SIG-M5 treated with dmso at 0.1 percent for 504 hours (cell line): Measurements from ENCODE around the gene ICE2.
A peak's percentile ranks its signal among the peaks of the same experiment; 100 is the strongest.

ENCODE experiments used
- DNase-seq: peaks from one replicate; lab custom pipeline; 2025; ENCODE audit not compliant: unreplicated experiment; lab: John Stamatoyannopoulos, UW

Gene ICE2

GRCh38 chr15:60391722-60392315 lies 87.1 kb downstream of the ICE2 start:
- DNase-seq, result no peak

- DNase-seq, result peak; percentile 19
Observed at GRCh38 chr15:60390871-60391501, 88.0 kb downstream of the ICE2 start.

- no peak for DNase-seq
Observed at GRCh38 chr15:60390231-60390630, 88.7 kb downstream of the ICE2 start.

GRCh38 chr15:60389261-60390077 lies 89.5 kb downstream of the ICE2 start:
- DNase-seq, result no peak

DNA sequence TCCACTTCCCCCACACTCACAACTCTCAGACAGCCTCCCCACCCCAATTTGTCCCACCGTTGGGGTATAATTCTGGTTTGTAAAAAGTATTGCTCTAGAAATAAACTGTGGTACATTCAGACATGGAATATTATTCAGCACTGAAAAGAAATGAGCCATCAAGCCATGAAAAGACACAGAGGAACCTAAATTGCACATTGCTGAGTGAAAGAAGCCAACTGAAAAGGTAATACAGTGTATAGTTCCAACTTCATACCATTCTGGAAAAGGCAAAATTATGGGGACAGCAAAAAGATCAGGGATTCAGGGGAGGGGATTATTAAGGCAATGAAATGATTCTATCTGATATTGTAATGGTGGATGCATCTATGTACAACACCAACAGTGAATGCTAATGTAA lies 91.6 kb downstream of the ICE2 start:
- no peak for DNase-seq

GRCh38 chr15:60386615-60387014 lies 92.3 kb downstream of the ICE2 start:
- DNase-seq, result no peak

DNA sequence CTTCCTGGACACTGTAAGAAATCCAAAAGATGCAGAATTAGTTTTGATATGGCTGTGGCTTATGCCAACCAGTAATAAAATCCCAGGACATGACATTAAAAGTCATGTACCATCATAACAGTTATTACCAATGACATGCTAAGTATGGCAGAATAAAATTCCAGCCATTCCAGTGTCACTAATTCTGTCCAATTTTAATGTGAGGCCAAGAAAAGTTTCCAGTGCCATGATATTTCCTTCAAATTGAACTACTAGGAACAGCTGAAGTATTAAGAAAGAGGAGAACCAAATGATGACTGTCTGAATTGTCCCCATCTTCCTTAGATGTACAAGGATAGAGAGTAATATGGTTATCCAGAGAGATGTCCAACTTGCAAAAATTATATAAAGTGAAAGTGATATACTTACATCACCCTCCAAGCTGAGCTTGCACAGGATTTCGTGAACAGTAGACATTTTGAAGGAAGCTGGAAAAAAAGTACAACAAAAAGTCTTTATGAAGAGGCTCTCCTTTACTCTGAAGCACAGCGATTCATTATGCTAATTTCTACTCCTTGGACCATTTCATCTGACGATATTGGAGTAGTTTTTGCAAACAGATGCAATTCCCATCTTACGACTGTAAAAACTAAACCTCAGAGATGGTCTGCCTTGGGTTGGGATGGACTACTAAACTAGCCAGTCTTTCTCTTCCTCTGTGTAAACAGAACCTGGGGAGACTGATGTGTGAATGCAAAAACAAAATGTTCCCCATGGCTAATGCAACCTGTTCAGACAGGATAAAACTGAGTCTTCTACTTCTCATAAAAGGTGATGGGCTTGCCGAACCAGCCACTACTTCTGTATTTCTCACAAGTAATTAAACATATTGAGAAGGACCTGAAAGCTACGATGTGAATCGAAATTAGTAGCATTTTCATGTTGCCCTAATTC lies 93.1 kb downstream of the ICE2 start:
- DNase-seq, result no peak

GRCh38 chr15:60384526-60385126 lies 94.3 kb downstream of the ICE2 start:
- no peak for DNase-seq

DNA sequence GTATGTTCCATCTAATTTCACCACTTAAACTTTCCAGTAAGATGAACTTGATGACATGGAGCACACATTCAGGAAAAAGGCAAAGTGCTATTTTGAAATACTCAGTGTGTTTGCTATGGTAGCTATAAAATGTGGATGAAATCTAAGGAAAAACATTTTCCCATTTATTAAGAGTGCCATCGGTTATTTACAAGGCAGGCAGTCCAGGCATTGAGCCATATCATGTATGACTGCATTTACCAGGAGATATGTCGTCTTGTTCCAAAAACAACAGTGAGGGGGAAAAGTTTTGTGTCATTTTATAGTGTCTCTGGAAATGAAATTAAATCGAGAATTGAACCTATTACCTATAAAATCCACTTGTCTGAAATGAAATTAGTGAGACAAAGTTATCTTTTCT lies 94.9 kb downstream of the ICE2 start:
- no peak for DNase-seq

DNA sequence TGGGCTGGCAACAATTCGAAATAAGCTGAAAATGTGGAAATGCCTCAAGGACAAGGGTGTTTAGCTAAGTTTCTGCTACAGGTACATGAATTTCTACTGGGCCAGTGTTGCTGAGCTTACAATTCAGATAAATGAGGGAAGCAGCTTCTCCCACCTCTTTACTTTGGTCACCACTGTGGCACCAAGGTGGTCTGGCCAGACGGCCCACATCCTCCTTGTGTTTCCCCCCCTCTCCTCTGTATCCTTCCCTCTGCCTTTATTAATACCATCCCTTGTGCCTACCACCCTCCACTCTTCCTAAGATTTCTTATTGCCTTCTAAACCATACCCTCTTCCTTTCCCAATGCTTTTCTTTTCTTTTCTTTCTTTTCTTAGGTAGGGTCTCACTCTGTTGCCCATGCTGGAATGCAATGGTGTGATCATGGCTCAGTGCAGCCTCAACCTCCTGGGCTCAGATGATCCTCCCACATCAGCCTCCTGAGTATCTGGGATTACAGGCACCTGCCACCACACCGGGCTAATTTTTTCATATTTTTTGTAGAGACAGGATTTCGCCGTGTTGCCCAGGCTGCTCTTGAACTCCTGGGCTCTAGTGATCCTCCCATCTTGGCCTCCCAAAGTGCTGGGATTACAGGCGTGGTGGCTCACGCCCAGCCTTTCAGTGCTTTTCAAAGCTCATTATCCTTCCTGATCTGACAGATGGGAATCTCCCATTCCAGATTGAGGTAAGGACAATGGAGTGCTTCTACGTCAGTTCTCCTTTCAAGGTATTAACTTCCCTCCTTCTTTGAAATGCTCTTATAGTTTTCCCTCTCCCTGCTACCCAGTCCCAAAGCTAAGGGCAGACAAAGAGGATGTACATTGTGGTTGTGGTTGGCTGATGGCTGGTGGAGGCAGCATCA lies 95.9 kb downstream of the ICE2 start:
- DNase-seq, result no peak

DNA sequence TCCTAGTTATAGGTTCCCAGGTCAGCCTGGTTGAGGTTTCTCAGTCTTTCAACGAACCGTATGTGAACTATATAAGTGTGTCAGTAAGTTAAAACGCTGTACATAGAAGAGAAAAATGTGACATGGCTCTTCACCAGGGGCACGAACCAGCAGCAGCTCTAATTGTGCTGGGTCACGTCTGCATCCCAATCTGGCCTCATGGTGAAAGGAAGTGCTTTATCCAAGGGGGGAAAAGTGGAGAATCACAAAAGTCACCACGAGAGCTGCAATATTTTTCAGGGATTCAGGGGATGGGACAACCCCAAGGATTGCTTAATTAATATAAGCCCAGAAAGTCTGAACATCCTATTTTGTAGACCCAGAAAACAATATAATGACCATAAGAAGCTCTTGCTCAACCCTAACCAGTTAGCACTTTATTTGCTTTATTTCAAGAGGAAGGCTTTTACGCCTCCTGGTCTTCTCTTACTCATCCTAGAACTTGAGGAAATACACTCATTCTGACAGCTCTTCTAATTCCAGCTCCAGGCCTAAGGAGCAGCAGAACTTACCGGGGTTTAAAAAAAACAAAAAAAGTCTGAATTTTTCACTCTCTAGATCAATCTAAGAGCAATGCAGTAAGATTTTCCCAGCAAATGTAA lies 97.7 kb downstream of the ICE2 start:
- DNase-seq, result no peak

GRCh38 chr15:60379525-60380274 lies 99.2 kb downstream of the ICE2 start:
- peak; percentile 18 for DNase-seq

DNA sequence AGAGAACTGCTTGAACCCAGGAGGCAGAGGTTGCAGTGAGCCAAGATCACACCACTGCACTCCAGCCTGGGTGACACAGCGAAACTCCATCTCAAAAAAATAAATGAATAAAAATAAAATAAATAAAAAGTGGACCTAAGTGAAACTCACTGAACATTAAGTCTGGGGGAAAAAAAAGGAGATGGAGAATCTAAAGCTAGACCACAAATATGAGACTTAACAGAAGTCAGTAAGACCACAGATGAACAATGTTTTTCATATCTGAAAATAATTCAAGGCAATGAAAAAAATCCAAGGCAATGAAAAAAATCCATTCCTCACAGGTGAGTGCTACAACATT lies 99.8 kb downstream of the ICE2 start:
- DNase-seq, result no peak

DNA sequence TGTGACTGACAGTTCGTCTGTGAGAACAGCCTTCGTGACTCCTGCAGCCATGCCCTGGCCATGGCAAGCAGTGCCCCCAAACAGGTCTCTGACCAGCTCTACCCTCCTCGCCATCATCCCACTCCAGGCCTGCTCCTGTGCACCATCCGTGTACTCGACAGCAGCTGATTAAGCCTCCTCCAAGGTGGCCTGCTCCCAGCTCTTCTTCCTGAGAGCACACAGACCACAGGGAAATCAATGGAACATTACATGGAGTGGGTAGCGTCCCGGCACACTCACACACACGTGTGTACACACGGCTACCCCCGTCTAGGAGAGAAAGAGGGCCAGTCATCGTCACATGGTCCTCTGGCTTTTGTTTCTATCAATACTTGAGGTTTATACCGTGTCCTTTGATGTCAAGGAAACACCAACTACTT lies 102.3 kb downstream of the ICE2 start:
- DNase-seq, result no peak

- no peak for DNase-seq
Observed at GRCh38 chr15:60375306-60375705, 103.6 kb downstream of the ICE2 start.

GRCh38 chr15:60374628-60375081 lies 104.3 kb downstream of the ICE2 start:
- DNase-seq, result peak; percentile 41

GRCh38 chr15:60374209-60374608 lies 104.7 kb downstream of the ICE2 start:
- DNase-seq, result no peak

GRCh38 chr15:60373745-60374144 lies 105.2 kb downstream of the ICE2 start:
- DNase-seq, result no peak

GRCh38 chr15:60373327-60373726 lies 105.6 kb downstream of the ICE2 start:
- no peak for DNase-seq
